SH-SY5Y (cell line): ENCODE measurements around the gene PIPOX.

ENCODE experiments used
- GATA2 ChIP-seq: IDR thresholded peaks from 2 replicates; pipeline ENCODE4 v1.6.1; 2011; ENCODE audit warnings: mild to moderate bottlenecking, low read depth, low read length
- GATA3 ChIP-seq: IDR thresholded peaks from 2 replicates; pipeline ENCODE4 v1.6.1; 2011; ENCODE audit warnings: low read depth, mild to moderate bottlenecking, low read length, moderate library complexity

DNA sequence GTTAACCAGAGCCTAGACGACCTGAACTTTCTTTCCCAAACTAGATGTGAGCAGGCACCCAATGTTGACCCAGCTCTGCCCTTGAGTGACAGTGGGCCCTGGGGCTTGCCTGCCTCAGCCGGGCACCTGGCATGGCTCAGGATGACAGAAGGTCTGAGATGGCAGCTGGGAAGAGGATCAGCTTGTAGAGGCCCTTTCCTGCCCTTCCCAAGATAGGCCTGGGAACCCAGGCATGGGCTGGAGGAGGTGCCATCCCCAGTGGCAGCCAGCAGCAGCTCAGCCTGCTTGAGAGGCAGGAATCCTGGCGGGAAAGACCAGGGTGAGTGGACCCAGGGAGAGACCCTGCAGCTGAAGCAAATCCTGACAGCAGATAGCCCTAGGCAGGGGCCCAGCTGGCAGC is 59.1 kb downstream of the PIPOX start:
- TF ChIP-seq GATA2 (no peak; the same call in 1 of the 2 replicates), GATA3 (no peak)
